D341Med (cell line): ENCODE measurements around the gene ZNF300.
"Not testable (repeated sequence)": the region's sequence is repeated elsewhere in the genome, so short reads cannot be mapped to it uniquely, and the experiment has no call there.

Source experiments
- DNase-seq: peaks from one replicate; pipeline ENCODE4 v3.0.0; 2012; ENCODE audit warnings: low spot score

ZNF300 gene

DNA sequence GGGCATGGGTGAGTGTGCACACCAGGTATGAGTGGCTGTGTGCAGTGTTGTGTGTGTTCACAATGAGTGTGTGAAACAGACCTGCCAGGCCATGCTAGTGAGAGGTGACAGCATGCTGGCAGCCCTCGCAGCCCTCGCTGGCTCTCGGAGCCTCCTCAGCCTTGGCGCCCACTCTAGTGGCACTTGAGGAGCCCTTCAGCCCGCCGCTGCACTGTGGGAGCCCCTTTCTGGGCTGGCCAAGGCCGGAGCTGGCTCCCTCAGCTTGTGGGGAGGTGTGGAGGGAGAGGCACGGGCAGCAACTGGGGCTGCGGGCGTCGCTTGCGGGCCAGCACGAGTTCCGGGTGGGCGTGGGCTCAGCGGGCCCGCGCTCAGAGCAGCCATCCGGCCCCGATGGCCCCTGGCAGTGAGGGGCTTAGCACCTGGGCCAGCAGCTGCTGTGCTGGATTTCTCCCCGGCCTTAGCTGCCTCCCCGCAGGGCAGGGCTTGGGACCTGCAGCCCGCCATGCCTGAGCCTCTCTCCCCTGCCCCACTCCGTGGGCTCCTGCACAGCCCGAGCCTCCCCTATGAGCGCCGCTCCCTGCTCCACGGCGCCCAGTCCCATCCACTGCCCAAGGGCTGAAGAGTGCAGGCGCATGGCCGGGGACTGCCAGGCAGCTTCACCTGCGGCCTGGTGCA, 59.5 kb downstream of the ZNF300 start:
- not testable (repeated sequence) for DNase-seq
